Subcutaneous abdominal adipose tissue (tissue), 5 donors: Measurements from ENCODE around the gene FBXL3.

Experiments used
- H3K27ac ChIP-seq: one replicate; pipeline ENCODE4 v1.7.0; 2013; ENCODE audit warnings: low read depth, mild to moderate bottlenecking, inconsistent platforms, low read length, moderate library complexity
- H3K27me3 ChIP-seq, 5 donors: one replicate each; pipeline ENCODE4 v1.7.0; 2013; ENCODE audit warnings: low read length in 5 of 5, inconsistent platforms in 1 of 5; ENCODE audit not compliant: control insufficient read depth in 5 of 5, insufficient read depth in 4 of 5
- H3K36me3 ChIP-seq, 5 donors: one replicate each; pipeline ENCODE4 v1.7.0; 2013; ENCODE audit warnings: low read length in 5 of 5; ENCODE audit not compliant: control insufficient read depth in 5 of 5, insufficient read depth in 5 of 5
- H3K4me1 ChIP-seq, 5 donors: one replicate each; pipeline ENCODE4 v1.7.0; 2013; ENCODE audit warnings: low read length in 5 of 5, mild to moderate bottlenecking in 3 of 5, moderate library complexity in 1 of 5; ENCODE audit not compliant: control insufficient read depth in 5 of 5, insufficient read depth in 5 of 5
- H3K4me3 ChIP-seq, 5 donors: one replicate each; pipeline ENCODE4 v1.7.0; 2013; ENCODE audit warnings: low read length in 5 of 5, low read depth in 1 of 5
- H3K9ac ChIP-seq, 5 donors: one replicate each; pipeline ENCODE4 v1.7.0; 2013; ENCODE audit warnings: low read length in 5 of 5, mild to moderate bottlenecking in 4 of 5, moderate library complexity in 3 of 5
- H3K9me3 ChIP-seq, 5 donors: one replicate each; pipeline ENCODE4 v1.7.0; 2013; ENCODE audit warnings: low read length in 5 of 5; ENCODE audit not compliant: control insufficient read depth in 5 of 5
- donor health status: healthy.
- donor health status: healthy.
- donor health status: healthy.
- donor health status: healthy.
- donor health status: healthy.

The FBXL3 gene, protein sequence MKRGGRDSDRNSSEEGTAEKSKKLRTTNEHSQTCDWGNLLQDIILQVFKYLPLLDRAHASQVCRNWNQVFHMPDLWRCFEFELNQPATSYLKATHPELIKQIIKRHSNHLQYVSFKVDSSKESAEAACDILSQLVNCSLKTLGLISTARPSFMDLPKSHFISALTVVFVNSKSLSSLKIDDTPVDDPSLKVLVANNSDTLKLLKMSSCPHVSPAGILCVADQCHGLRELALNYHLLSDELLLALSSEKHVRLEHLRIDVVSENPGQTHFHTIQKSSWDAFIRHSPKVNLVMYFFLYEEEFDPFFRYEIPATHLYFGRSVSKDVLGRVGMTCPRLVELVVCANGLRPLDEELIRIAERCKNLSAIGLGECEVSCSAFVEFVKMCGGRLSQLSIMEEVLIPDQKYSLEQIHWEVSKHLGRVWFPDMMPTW

GRCh38 chr13:77026861-77027621, at the start of gene FBXL3:
Gene FBXL3, minus strand, starts transcription at chr13:77027159. Its CDS starts 5,299 bp downstream, at chr13:77021860.
- peak within 1 kb of the TSS; percentile 94 for H3K27ac ChIP-seq
- H3K9ac ChIP-seq = peak within 1 kb of the TSS; percentile 75 to 92 (median 84)
- H3K9me3 ChIP-seq = no peaks in the 10 kb centered on the region
- H3K27me3 ChIP-seq = no peaks in the 10 kb centered on the region
- peak within 1 kb of the TSS; percentile 89 to 96 (median 92) for H3K4me3 ChIP-seq
- no peaks in the 10 kb centered on the region for H3K36me3 ChIP-seq
- peaks cover 0 to 52% (median 50%) of the 10 kb centered on the region in 5 donors for H3K4me1 ChIP-seq

DNA sequence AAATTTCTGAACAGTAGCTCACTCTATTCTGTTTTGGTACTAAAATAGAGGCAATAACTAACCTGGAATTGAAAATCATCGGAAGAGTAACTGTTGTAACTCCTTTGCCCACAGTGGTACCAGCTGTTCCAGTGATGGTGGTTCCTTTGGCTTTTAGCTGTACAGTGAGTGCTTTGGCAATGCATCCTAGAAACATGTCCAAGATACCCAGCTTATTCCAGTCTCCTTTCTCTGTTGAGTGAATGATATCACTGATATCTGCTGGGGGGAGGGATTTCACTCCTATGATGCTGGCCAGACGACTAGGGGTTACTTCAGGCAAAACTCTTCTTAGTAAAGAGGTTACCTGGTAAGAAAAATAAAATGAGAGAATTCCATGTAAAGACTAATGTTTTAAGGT, 40.6 kb upstream of the FBXL3 start:
- Histone ChIP-seq H3K9ac (no peak overlapping the region), H3K27ac (no peak overlapping the region), H3K4me3 (no peak overlapping the region), H3K9me3 (no peaks in the 10 kb centered on the region), H3K36me3 (peaks cover 45 to 62% (median 59%) of the 10 kb centered on the region in 5 donors), H3K27me3 (no peaks in the 10 kb centered on the region), H3K4me1 (peaks cover 0 to 8% (median 0%) of the 10 kb centered on the region in 5 donors)

DNA sequence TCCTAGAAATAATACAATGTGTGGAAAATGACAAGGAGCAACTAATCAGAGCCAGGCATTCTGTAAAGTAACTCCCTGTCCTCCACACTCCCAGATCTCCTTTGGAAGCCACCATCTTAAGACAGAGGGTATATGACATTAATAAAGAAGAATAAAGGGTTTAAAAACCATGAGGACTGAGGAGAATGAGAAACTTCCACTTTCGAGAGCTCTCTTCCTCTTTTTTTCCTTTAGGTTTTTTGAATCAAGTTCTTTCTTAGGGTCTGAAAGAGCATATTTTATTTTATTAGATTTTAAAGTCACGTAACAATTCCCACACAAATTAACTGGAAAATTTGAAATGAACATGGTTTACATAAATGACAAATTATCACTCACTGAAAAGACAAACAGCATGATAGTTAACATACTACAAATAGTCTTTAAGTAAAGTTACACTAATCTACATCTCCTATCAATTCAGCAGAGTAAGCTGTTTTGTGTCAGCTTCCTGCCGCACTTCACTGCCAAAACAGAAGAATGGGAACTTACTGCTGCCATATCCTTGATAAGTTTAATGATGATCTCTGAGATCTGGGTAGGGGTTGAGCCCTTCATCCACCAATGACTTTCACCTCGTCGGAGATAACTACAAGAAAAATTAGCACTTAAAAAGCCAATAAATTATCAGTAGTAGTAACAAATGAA, 38.6 kb upstream of the FBXL3 start:
- Histone ChIP-seq H3K27ac (no peak overlapping the region), H3K9me3 (no peaks in the 10 kb centered on the region), H3K9ac (no peak overlapping the region), H3K36me3 (peaks cover 55 to 78% (median 72%) of the 10 kb centered on the region in 5 donors), H3K4me1 (peaks cover 0 to 8% (median 0%) of the 10 kb centered on the region in 5 donors), H3K27me3 (no peaks in the 10 kb centered on the region), H3K4me3 (no peak overlapping the region)

- Histone ChIP-seq H3K27ac (no peak overlapping the region), H3K27me3 (no peaks in the 10 kb centered on the region), H3K4me3 (no peak overlapping the region), H3K9me3 (no peaks in the 10 kb centered on the region), H3K4me1 (peaks cover 0 to 8% (median 0%) of the 10 kb centered on the region in 5 donors), H3K36me3 (peaks cover 48 to 80% (median 70%) of the 10 kb centered on the region in 5 donors), H3K9ac (no peak overlapping the region)
Observed at GRCh38 chr13:77062097-77062496, 35.1 kb upstream of the FBXL3 start.

DNA sequence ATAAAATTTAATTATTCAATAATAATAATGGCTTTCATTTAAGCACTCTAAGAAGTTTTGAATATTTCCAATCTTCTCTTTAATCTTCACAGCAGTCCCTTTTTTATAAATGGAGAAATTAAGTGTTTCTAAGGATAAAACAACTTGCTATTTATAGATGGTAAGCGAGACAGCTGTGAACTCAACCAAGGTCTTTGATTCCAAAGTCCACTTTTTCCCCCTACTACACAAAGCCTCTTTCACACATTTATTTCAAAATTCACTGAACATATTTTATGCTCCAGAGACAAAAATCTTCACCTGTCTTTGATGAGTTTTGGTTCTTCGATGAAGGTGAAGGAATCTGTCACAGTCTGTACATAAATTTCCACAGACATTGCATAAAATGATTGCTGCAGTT, 34.4 kb upstream of the FBXL3 start:
- peaks cover 50 to 81% (median 73%) of the 10 kb centered on the region in 5 donors for H3K36me3 ChIP-seq
- H3K9ac ChIP-seq = no peak overlapping the region
- H3K4me1 ChIP-seq = peaks cover 0 to 12% (median 6%) of the 10 kb centered on the region in 5 donors
- H3K9me3 ChIP-seq = no peaks in the 10 kb centered on the region
- no peak overlapping the region for H3K4me3 ChIP-seq
- H3K27me3 ChIP-seq = no peaks in the 10 kb centered on the region
- no peak overlapping the region for H3K27ac ChIP-seq

DNA sequence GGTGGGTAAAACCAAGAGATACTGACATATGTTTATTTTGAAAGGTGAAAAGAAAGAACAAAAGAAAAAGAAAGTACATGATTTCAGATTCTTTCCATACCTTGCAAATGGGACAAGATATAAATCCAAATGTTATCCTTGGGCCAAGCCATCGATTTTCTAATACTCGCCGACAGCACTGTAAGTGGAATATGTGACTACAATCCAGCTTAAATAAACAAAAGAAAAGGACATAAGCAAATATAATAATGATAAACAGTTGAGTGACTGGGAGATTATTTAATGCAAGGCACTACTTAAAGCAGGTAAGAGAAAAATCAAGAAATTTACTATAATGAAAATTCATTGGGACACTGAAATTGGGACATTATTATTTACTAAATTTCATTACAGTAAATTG, 29.9 kb upstream of the FBXL3 start:
- Histone ChIP-seq H3K36me3 (peaks cover 63 to 83% (median 77%) of the 10 kb centered on the region in 5 donors), H3K9me3 (no peaks in the 10 kb centered on the region), H3K4me1 (peaks cover 0 to 9% (median 7%) of the 10 kb centered on the region in 5 donors), H3K27me3 (no peaks in the 10 kb centered on the region), H3K9ac (no peak overlapping the region), H3K4me3 (no peak overlapping the region), H3K27ac (no peak overlapping the region)

DNA sequence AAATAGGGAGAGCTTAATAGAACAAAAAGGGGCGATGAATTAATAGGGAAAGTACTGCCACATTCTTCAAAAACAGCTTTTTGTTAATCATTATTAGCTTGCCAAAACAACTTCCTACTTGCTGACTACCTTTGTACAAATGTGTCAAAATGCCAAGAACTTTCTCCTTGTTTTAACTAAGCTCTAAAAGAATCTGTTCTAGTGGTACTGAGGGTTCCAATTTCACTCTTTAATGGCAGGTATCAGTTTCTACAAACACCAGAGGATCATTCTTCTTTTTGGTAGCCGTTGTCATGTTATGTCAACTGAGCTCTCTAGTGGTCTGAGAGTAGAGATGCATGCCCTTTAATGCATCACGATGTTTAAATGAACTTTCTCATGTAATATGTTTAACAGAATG, 29.4 kb upstream of the FBXL3 start:
- no peak overlapping the region for H3K27ac ChIP-seq

DNA sequence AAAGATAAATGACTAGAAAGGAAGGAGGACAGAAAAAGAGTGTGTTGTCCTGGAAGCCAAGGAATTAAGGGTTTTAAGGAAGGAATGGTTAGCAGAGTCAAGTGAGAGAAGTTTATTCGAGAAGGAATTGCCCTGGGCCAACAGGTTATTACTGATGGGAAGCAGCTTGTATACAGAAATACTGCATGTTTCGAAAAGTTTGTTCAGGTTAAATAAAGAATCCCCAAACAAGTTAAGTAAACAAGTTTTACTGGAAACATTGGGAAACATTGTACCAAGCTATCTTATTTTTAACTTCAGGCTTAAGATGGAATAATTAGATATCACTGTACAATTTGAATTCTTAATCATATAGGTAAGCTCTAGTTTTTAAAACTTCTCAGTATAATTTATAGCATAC, 28.2 kb upstream of the FBXL3 start:
- no peak overlapping the region for H3K9ac ChIP-seq
- peaks cover 0 to 9% (median 7%) of the 10 kb centered on the region in 5 donors for H3K4me1 ChIP-seq
- peaks cover 56 to 85% (median 77%) of the 10 kb centered on the region in 5 donors for H3K36me3 ChIP-seq
- H3K27ac ChIP-seq = no peak overlapping the region
- H3K9me3 ChIP-seq = no peaks in the 10 kb centered on the region
- no peak overlapping the region for H3K4me3 ChIP-seq
- H3K27me3 ChIP-seq = no peaks in the 10 kb centered on the region

More for the DNA sequence above, 29.4 kb upstream of the FBXL3 start:
- Histone ChIP-seq H3K36me3 (peaks cover 58 to 83% (median 76%) of the 10 kb centered on the region in 5 donors), H3K4me3 (no peak overlapping the region), H3K9me3 (no peaks in the 10 kb centered on the region), H3K27me3 (no peaks in the 10 kb centered on the region), H3K4me1 (peaks cover 0 to 9% (median 7%) of the 10 kb centered on the region in 5 donors), H3K9ac (no peak overlapping the region)

- Histone ChIP-seq H3K4me1 (peaks cover 0 to 18% (median 10%) of the 10 kb centered on the region in 5 donors), H3K27ac (no peak overlapping the region), H3K27me3 (no peaks in the 10 kb centered on the region), H3K9me3 (no peaks in the 10 kb centered on the region), H3K9ac (no peak overlapping the region), H3K36me3 (peaks cover 51 to 89% (median 72%) of the 10 kb centered on the region in 5 donors), H3K4me3 (no peak overlapping the region)
Observed at GRCh38 chr13:77053192-77053591, 26.2 kb upstream of the FBXL3 start.
